Activated B cell treated with CpG ODN at 0.5 μM for 24 hours (primary cell): ENCODE data around the gene CLIP3. TPM values are rescaled to one million over a fixed set of nuclear protein-coding genes. Genes with fewer than 3 reads are reported as not detected.
A peak's percentile ranks its signal among the peaks of the same experiment; 100 is the strongest.

ENCODE experiments used
- ATAC-seq: fragments of 200-7000 bp; cut with Tn5 transposase; one replicate; pipeline ENCODE4 v1.10.0; 2021; ENCODE audit warnings: low read depth, mild to moderate bottlenecking, moderate library complexity
- CTCF ChIA-PET: fragments of 350-600 bp; sonication (Branson Sonifier 250); formaldehyde crosslinking; loops from one replicate; lab custom pipeline; 2021; ENCODE audit warnings: antibody characterized with exemption; lab: Charles Lee
- POLR2A ChIA-PET: fragments of 350-600 bp; sonication (Branson Sonifier 250); formaldehyde crosslinking; loops from one replicate; lab custom pipeline; 2021; ENCODE audit warnings: antibody characterized with exemption; lab: Charles Lee
- DNase-seq: peaks from one replicate; pipeline ENCODE4 v3.0.0; 2022
- H3K27ac Mint-ChIP-seq: one replicate; pipeline ENCODE4 v1.8.0; 2020; ENCODE audit warnings: mixed read lengths
- H3K27me3 Mint-ChIP-seq: one replicate; pipeline ENCODE4 v1.8.0; 2021; ENCODE audit warnings: mixed read lengths
- H3K36me3 Mint-ChIP-seq: one replicate; pipeline ENCODE4 v1.8.0; 2021; ENCODE audit warnings: low read depth, mixed read lengths
- H3K4me1 Mint-ChIP-seq: one replicate; pipeline ENCODE4 v1.8.0; 2021; ENCODE audit warnings: mixed read lengths
- H3K4me3 Mint-ChIP-seq: one replicate; pipeline ENCODE4 v1.8.0; 2020; ENCODE audit warnings: mild to moderate bottlenecking, mixed read lengths
- H3K9me3 Mint-ChIP-seq: one replicate; pipeline ENCODE4 v1.8.0; 2020; ENCODE audit warnings: mixed read lengths
- CTCF ChIP-seq: fragments of 200-600 bp; IDR thresholded peaks from one replicate; pipeline ENCODE4 v1.8.0; 2022; ENCODE audit warnings: antibody characterized with exemption, mild to moderate bottlenecking
- intact Hi-C: fragments of 100-400 bp; cut with micrococcal nuclease; formaldehyde crosslinking; loops from one replicate; pipeline ENCODE4 v1.15.1; 2024
- total RNA-seq: library from RNA; stranded (reverse); gene quantifications from 2 replicates; pipeline ENCODE4 v1.2.3, GENCODE V29; 2022

The CLIP3 gene
- total RNA-seq, 1 donor from 2014 or later: 0.62 TPM

GRCh38 chr19:36008336-36008978 is 24.2 kb downstream of the CLIP3 start, which contains the start of gene SYNE4:
SYNE4 (minus strand) TSS chr19:36008813; CDS start chr19:36008681, 132 bp downstream.
- no peak for TF ChIP-seq CTCF
- Mint-ChIP-seq H3K27ac (no peak within 1 kb of the TSS), H3K4me3 (peak within 1 kb of the TSS; percentile 66), H3K36me3 (no peaks in the 10 kb centered on the region), H3K9me3 (no peaks in the 10 kb centered on the region), H3K27me3 (no peaks in the 10 kb centered on the region), H3K4me1 (peaks cover 17% of the 10 kb centered on the region)
- no peak for ATAC-seq
- ChIA-PET CTCF (no interaction called here), POLR2A (no interaction called here)
- intact Hi-C loops: no loop called here
- no peak for DNase-seq

- no peak for TF ChIP-seq CTCF
- POLR2A ChIA-PET: no interaction called here
- peaks cover 3% of the 10 kb centered on the region for H3K36me3 Mint-ChIP-seq
- intact Hi-C loops: no loop called here
- CTCF ChIA-PET: no interaction called here
- no peaks in the 10 kb centered on the region for H3K9me3 Mint-ChIP-seq
- peaks cover 12% of the 10 kb centered on the region for H3K4me1 Mint-ChIP-seq
- H3K27ac Mint-ChIP-seq: no peak overlapping the region
- ATAC-seq: no peak
- no peak for DNase-seq
- H3K27me3 Mint-ChIP-seq: no peaks in the 10 kb centered on the region
- H3K4me3 Mint-ChIP-seq: no peak overlapping the region
Measured at GRCh38 chr19:36006955-36007354, 25.7 kb downstream of the CLIP3 start.

GRCh38 chr19:36003284-36003683 is 29.4 kb downstream of the CLIP3 start:
- ATAC-seq: no peak
- no peak overlapping the region for H3K4me3 Mint-ChIP-seq
- ChIA-PET CTCF (no interaction called here), POLR2A (interaction anchor here (0.6 kb wide), 1 partner anchor 115 kb away, joined by 3 read pairs; no protein-coding TSS in a partner anchor)
- DNase-seq: no peak
- H3K9me3 Mint-ChIP-seq: no peaks in the 10 kb centered on the region
- intact Hi-C loops: no loop called here
- H3K27me3 Mint-ChIP-seq: no peaks in the 10 kb centered on the region
- no peak for TF ChIP-seq CTCF
- H3K4me1 Mint-ChIP-seq: peaks cover 3% of the 10 kb centered on the region
- H3K27ac Mint-ChIP-seq: no peak overlapping the region
- H3K36me3 Mint-ChIP-seq: peaks cover 19% of the 10 kb centered on the region

GRCh38 chr19:36001605-36002004 is 31.1 kb downstream of the CLIP3 start:
- no peak for TF ChIP-seq CTCF
- intact Hi-C loops: no loop called here
- DNase-seq (no peak), ATAC-seq (no peak)
- Mint-ChIP-seq H3K4me1 (peaks cover 13% of the 10 kb centered on the region), H3K27ac (no peak overlapping the region), H3K9me3 (no peaks in the 10 kb centered on the region), H3K27me3 (no peaks in the 10 kb centered on the region), H3K36me3 (peaks cover 29% of the 10 kb centered on the region), H3K4me3 (no peak overlapping the region)
- CTCF ChIA-PET: no interaction called here
- POLR2A ChIA-PET: no interaction called here

- TF ChIP-seq CTCF: no peak
Measured at GRCh38 chr19:35996777-35997176, 35.9 kb downstream of the CLIP3 start.

More at GRCh38 chr19:35996777-35997176, 35.9 kb downstream of the CLIP3 start:
- Mint-ChIP-seq H3K36me3 (peaks cover 28% of the 10 kb centered on the region), H3K4me3 (peak overlapping the region; percentile 84), H3K27me3 (no peaks in the 10 kb centered on the region), H3K27ac (no peak overlapping the region), H3K4me1 (peaks cover 33% of the 10 kb centered on the region), H3K9me3 (no peaks in the 10 kb centered on the region)
- ChIA-PET POLR2A (interaction anchor here (0.6 to 2.0 kb wide), 3 partner anchors 15 to 968 kb away, joined by 4 to 19 read pairs (median 10); partner anchors contain the start of gene ALKBH6), CTCF (no interaction called here)
- DNase-seq (no peak), ATAC-seq (no peak)
- intact Hi-C loops: no loop called here
